Transverse colon (tissue), 4 donors: ENCODE measurements around the gene RBM8A.

Source experiments
- EP300 ChIP-seq: sonication (generic); formaldehyde crosslinking; IDR thresholded peaks from one replicate; pipeline ENCODE4 v1.6.1; 2017; ENCODE audit warnings: antibody characterized with exemption, low read depth
- POLR2AphosphoS5 ChIP-seq, 3 donors: sonication (generic); formaldehyde crosslinking; IDR thresholded peaks; one replicate each; pipeline ENCODE4 v1.6.1; 2016; ENCODE audit warnings: antibody characterized with exemption in 3 of 3
- TF ChIP-seq, protein P1 (sequence below), 5 experiments: fragments of 200-600 bp in 3 of 5; fragments of 450-650 bp in 2 of 5; sonication (generic) in 3 of 5; IDR thresholded peaks; 1 replicate in 2 of 5; 2 replicates in 3 of 5; pipeline ENCODE4 v1.5.1; 2016 to 2017; ENCODE audit warnings: antibody characterized with exemption in 5 of 5, inconsistent platforms in 3 of 5, mild to moderate bottlenecking in 2 of 5, moderate library complexity in 1 of 5

DNA sequence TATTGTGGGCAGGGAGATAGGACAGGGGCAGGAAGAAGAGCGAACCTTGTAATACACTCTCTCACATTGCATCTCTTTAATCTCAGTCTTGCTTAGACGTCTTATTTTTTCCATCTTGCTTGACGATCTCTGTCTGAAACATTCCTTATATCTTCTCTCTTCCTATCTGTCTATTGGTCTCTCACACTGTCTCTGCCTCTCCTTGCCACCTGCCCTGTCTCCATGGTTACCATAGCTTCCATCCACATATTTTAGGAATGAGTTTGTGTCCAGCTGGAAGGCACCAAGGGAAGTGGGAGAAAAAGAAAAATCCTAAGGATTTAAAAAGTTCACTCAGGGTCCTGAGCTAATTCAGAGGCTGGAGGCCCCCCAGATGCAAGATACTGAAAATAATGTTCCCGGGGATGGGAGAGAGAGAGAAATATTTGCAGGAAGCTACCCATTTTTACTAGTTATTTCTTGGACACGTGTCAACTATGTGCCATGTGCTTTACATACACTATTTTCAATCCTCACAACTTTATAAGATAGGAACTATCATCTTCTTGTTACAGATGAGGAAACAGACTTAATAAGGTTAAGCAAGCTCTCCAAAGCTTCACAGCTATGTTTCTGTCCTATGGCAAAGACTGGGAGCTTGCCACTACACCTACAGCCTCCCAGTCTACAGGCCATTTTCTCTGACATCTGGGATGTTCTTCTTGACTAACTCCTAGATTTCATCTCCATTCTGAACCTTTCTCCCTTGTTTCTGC, 36.2 kb upstream of the RBM8A start:
- TF ChIP-seq, protein P1, sequence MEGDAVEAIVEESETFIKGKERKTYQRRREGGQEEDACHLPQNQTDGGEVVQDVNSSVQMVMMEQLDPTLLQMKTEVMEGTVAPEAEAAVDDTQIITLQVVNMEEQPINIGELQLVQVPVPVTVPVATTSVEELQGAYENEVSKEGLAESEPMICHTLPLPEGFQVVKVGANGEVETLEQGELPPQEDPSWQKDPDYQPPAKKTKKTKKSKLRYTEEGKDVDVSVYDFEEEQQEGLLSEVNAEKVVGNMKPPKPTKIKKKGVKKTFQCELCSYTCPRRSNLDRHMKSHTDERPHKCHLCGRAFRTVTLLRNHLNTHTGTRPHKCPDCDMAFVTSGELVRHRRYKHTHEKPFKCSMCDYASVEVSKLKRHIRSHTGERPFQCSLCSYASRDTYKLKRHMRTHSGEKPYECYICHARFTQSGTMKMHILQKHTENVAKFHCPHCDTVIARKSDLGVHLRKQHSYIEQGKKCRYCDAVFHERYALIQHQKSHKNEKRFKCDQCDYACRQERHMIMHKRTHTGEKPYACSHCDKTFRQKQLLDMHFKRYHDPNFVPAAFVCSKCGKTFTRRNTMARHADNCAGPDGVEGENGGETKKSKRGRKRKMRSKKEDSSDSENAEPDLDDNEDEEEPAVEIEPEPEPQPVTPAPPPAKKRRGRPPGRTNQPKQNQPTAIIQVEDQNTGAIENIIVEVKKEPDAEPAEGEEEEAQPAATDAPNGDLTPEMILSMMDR (IDR thresholded peaks at IDR 0.05) = no peak
- TF ChIP-seq EP300 = no peak
- TF ChIP-seq POLR2AphosphoS5 (IDR thresholded peaks at IDR 0.05) = no peak
